Measurements from ENCODE around the gene CD300C.
"Not testable (repeated sequence)": the region's sequence is repeated elsewhere in the genome, so short reads cannot be mapped to it uniquely, and the experiment has no call there.

CD300C gene

DNA sequence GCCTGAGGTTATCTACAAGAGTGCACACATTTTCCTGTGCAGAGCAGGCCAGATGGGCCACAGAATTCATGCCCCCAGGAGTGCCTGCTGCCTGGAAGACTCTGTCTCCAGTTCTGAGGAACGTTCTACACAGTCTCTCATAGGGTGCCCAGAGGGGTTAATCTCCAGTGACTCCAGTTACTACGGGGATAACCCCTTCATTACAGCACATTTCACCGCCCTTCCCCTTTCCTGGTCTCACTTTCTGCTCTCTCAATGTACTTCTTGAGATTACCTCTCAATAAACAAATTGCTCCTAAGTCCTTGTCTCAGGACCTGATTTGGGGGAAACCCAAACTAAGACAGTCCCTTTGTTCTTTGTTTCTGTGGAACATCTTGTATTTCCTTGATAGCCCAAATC lies 15.7 kb upstream of the CD300C start:
- no peak for DNase-seq (ENCODE audit: low read depth)

DNA sequence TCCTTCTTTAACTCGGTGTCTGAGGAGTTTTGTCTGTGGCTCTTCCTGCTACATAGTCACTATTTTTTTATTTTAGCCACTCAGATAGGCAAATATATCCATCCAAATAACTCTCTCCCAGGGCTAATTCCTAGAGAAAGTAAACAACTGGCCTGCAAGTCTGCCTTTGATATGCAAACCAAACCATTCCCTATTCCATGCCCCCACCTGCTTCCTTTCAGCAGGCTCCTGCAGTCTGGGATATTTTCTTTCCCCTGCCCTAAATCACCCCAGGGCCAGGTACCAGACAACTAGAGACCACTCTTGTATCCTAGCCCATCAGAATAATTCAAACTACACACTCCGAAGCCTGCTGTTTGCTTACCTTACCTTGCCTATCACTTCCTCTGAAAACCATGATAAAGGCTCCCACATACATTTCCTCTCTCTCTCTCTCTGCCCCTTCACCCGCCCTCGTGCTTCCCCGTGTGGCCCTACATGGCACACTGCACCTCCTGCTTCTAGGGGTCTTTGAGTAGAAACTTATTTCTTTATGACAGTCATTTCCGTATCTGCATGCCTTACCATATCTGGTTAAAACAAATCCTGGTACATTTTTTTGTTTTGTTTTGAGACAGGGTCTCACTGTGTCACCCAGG lies 13.1 kb upstream of the CD300C start:
- no peak for DNase-seq (ENCODE audit: low read depth)

DNA sequence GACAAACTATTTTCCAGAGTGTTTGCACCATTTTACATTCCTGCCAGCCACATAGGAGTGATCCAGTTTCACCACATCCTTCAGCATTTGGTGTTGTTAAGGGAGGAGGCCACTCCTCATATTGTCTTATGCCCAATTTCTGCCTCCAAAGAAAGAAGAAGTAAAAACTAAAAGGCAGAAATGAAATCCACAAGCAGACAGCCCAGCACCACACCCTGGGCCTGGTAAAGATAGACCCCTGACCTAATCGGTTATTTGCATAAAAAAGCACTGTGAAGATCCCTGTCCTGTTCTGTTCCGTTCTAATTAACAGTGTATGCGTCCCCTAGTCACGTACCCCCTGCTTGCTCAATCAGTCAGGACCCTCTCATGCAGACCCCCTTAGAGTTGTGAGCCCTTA lies 12.5 kb upstream of the CD300C start:
- not testable (repeated sequence) for DNase-seq (ENCODE audit: low read depth)

DNA sequence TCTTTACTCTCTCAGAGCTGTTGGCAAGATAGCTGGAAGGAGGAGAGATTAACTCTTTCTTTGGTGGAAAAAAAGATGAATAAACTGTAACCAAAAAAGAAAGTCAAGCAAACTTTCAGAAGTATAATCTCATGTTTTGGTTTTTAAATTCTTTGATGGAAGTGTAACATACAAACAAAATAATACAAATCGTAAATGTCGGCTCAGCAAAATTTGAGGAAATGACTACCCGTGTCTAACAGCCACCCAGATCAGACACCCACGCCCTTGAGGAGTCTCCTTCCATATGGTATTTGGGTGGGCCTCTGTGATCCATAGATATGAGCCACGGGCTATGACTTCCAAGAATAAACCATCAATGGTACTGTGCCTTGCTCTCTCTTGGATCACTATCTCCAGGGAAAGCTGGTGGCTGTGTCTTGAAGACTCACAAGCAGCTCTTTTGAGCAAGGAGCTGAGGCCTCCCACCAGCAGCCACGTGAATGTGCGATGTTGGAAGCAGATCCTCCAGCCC lies 9.6 kb upstream of the CD300C start:
- DNase-seq (ENCODE audit: low read depth) = no peak

DNA sequence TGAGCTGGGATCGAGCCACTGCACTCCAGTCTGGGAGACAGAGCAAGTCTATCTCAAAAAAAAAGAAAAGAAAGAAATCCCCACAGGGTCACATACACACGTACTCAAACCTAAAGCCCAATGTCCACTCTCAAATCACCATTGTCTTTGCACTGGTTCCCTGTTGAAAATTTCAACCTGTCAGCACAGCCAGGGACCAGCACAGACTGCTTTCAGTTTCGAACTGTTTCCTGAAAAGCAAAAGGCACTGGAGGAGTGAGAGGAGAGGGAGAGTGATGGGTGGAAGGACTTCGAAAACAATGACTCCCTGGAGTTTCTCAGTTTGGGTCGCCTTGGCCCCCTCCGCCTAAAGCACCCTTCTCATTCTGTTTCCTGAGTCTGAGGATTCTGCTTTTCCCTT lies 9.0 kb upstream of the CD300C start:
- no peak for DNase-seq (ENCODE audit: low read depth)

DNA sequence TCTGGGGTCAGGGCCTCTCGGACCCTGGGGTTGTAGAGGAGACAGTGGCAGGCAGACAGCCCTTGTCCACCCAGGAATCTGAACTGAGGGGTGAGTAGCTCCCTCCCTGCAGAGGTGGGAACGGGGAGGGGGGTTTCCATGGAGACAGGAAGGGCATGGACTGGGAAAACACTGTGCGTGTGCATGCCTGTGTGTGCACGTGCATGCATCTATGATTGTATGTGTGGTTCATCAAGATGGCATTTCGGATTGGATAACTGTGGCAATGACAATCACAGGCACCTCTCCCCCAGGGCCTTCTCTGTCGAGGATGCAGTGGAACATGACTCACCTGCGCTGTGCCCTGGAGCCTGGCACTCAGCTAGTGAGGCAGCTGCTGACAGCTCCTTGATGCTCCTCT lies 6.1 kb upstream of the CD300C start:
- no peak for DNase-seq (ENCODE audit: low read depth)

DNA sequence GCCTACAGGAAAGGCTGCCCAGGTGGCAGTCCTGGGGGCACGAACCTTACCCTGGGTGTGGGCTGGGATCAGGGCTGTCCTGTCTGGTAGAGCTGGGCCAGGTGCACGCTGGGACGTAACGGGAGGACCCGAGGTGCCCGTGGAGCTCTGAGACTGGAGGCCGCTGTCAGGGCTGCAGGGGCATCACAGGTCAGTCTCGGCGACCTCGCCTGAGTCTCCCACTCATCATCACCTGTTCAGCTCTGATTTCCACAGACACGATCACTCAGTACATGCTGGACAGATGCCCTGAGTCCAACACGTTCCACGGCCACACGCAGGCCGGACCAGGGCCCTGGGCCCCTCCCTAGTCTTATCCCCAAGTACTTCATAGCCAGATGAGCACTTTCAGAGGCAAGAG lies 4.7 kb upstream of the CD300C start:
- no peak for DNase-seq (ENCODE audit: low read depth)

DNA sequence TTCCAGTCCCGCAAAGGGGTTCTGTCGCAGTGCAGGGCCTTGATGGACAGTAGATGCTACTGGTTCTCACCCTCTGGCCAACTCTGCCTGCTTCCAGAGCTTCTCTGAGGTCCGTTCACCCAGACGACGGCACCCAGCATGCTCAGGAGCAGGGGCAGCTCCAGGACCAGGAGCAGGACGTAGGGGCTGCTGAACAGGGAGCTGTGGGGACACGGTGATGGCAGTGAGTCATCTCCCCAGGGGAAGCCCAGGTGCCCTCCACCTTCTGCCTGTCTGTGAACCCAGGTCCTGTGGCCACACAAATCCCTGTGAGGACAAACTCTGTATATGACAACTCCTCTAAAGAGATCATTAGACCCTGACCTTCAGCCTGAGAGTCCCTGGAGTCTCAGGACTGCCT lies 3.4 kb upstream of the CD300C start:
- DNase-seq (ENCODE audit: low read depth) = no peak

DNA sequence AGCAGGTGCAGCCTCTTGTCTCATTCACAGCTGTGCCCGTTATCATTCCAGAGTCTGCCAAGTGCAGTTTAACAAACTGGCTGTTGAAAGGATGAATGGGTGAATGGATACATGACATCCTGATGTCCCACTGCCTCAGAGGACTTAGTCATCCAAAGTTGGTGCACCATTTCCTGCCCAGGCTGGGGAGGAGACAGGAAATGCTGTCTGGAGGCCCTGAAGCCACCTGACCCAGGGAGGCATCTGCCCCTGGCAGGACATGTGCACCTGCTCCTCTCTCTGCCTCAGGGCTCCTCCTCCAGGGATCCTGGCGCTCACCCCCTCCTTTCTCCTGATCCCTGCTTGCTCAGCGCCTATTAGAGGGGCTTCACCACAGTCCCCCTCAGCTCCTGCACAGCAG lies 1.8 kb upstream of the CD300C start:
- DNase-seq (ENCODE audit: low read depth) = no peak

DNA sequence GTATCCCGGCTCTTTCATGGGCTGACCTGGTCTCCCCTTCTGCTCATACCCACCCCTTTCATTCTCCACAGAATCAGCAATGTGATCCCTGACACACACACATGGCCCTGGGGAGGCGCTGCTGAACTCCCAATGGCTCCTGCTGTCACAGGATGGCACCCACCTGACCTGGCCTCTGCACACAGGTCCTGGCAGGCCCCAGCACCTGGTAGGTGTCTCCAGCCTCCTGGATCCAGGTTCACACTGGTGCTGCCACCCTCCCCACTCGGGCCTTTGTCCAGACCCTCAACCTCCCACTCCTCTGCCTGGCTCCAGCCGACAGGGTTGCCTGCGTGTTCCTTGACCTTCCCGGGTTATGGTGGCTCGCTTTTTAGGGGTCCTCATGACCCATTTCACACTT lies 1.3 kb upstream of the CD300C start:
- no peak for DNase-seq (ENCODE audit: low read depth)

DNA sequence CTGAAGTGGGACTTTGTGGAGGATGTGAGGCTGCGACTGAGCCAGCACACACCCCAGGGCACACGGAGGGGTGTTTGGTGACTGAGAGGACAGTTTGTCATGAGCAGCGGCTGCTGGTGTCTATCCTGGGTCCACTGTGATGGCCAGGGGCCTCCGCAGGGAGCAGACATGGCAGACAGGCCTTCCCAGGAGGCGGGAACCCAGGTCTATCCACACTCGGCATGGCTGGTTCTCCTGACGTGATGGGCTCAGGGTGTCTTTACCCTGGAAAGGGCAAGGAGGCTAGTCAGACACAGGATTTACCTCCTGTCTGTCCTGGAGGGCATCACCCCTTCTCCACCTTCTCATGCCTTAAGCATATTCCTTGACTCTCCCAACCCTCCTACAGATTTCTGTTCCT lies 671 bp upstream of the CD300C start:
- no peak for DNase-seq (ENCODE audit: low read depth)

DNA sequence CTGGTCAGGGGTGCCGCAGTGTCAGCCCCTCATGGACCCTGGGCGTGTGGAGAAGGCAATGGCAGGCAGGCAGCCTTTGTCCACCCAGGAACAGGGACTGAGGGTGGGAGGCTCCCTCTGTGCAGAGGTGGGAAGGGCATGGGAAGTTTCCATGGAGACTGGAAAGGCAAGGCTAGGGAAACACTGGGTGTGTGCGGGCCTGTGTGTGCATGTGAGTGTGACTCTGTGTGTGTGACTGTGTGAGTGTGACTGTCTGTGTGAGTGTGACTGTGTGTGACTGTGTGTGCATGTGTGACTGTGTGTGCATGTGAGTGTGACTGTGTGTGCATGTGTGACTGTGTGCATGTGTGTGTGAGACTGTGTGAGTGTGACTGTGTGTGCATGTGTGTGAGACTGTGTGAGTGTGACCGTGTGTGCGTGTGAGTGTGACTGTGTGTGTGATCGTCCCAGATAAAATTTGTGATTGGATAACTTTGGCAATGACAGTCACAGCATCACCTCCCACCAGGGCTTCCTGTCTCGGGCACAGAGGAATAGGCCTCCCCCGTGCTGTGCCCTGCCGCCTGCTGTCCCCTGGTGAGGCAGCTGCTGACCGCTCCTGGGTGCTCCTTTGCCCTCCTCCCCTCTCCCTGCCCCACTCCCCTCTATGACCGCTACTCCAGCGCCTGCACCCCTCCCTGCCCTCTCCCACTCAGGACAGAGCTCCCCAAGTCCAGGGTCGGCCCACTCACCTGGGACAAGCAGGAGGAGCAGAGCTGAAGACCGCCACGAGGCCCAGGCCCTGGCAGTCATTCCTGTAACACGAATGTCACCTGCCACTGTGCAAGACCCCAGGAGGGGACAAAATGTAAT lies 698 bp downstream of the CD300C start:
- no peak for DNase-seq (ENCODE audit: low read depth)

DNA sequence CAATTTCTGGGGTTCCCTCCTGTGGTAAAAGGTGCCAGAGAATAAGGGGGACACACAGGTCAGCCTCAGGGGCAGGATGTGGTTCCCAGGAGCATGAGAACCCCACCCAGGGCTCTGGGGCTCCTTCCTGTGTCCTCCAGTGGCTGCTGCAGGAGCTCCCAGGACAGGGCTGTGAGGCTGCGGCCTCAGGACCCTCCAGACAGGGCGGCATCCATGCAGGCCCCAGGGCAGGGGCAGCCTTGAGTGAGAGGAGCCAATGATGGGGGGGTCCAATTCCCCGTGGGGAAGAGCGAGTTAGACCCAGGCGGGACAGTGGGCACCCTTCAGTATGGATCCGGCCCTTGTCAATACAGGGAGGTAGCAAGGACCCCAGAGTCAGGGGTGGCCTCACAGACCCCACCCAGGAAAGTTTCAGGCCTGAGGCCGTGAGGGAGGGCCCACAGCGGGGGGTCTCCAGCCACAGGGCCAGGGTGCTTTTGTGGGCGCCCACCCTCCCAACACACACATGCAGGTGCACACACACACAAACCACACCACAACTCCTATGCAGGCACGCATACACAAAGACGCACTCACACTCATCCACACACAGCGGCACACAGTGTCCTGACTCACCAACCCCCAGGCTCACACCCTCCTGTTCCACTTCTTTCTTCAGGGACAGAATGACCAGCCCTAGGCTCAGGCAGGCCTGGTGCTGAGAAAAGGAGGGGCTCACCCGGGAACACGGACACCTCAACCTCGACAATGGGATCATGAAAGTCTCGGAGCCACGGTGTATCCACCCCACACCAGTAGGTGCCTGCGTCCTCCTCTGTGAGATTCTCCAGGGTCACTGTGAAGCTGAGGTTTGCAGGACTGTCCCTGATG lies 1.8 kb downstream of the CD300C start:
- DNase-seq (ENCODE audit: low read depth) = no peak

DNA sequence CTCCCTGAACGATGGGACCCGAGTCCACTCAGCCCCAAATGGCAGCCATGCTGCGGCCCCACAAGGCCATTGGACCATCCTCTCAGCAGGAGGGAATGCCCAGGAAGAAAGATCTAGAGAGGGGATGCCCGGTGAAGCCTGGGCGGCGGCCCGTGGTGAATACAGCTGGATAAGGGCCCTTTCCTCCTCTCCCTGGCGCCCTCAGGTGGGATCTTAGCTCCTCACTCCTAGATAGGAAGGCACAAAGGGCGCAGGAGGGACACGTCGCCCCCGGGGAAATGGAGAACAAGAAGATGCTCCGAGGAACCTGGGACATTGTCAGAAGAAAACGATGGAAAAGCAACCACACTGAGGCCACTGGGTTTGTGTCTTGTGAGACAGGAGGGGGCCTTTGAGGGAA lies 2.5 kb downstream of the CD300C start:
- no peak for DNase-seq (ENCODE audit: low read depth)

DNA sequence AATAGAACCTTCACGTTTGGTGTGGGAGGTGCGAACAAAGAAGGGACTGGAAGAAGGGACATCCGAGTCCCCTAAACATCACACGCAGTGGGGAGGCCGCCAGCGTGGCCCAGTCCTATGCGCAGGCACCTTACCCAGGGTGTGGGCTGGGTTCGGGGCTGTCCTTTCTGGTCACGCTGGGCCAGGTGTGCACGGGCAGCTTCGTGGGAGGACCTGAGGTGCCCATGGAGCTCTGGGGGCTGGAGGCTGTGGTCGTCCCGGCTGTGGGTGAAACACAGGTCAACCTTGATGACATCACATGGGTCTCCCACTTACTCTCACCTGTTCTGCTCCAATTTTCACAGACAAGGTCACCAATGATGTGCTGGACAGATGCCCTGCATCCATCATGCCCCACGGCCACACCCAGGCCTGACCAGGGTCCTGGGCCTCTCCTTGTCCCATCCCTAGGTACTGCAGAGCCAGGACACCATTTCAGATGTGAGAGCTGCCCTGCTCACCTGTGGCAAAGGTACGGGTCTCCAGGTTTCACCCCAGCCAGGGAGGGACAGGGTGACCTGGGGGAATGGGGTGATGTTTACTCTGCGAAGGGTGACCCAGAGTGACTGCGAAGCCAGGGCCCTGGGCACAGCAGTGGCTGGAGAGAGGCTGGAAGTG lies 3.1 kb downstream of the CD300C start:
- DNase-seq (ENCODE audit: low read depth) = no peak

DNA sequence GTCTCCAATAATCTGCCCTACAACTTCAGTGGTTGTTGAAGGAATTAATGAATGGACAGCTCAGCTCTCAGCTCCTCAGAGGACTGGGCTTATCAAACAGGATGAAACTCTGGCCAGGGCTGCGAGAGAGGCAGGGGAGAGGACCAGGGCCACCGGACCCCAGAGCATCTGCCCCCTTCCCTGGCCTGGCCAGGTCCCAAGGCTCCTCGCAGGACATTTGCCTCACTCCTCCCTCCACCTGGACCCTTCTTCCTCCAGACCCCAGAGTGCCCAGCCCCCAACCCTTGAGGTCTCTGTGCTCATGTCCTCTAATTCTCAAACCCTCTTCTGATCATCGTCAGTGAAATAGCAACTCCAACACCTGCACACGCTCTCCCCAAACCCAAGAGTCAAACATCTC lies 3.7 kb downstream of the CD300C start:
- DNase-seq (ENCODE audit: low read depth) = no peak

DNA sequence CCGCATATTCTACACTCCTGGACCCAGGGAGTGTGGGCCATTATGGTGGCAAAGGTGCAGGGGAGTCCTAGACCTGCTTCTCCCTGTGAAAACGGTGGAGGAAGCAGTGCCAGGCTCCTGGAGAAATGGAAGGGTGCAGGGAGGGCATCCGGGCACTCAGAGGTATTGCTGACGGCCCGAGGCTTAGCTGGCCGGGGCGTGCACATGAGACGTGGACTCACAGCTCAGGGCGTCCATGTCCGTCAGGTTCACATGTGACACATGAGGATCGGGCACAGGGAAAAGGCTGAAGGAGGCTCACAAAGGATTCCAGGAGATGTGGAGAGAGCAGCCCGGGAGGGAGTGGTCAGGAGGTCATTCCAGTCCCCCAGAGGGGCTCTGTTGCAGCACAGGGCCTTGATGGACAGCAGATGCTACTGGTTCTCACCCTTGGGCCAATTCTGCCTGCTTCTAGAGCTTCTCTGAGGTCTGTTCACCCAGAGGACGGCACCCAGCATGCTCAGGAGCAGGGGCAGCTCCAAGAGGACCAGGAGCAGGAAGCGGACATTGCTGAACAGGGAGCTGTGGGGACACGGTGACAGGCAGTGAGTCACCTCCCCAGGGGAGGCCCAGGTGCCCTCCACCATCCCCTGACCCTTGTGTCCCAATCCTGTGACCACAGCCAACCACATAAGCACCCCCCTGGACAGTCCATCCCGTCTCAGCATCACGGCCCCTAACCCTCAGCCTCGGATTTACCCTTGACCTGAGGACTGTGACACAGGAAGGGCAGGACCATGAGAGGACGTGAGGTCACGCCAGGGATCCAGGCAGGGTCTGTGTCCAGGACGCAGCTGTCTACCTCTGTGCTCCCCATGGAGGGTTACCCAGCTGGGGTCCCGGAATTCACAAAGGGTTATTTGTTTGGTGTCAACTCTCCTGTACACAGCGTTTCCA lies 4.5 kb downstream of the CD300C start:
- no peak for DNase-seq (ENCODE audit: low read depth)

DNA sequence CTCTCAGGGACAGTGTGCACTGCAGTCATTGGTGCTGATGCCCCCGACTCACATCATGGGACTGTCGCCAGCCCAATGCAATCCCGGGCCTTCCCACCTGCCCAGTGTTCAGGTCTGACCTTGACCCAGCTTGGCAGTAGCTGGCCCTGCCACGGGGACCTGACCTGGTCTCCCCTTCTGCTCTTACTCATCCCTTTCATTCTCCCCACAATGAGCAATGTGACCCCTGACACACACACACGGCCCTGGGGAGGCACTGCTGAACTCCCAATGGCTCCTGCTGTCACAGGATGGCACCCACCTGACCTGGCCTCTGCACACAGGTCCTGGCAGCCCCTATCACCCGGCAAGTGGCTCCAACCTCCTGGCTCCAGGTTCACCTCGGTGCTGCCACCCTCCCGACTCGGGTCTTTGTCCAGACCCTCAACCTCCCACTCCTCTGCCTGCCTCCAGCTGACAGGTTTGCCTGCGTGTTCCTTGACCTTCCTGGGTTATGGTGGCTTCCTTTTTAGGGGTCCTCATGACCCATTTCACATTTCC lies 6.6 kb downstream of the CD300C start:
- DNase-seq (ENCODE audit: low read depth) = no peak

DNA sequence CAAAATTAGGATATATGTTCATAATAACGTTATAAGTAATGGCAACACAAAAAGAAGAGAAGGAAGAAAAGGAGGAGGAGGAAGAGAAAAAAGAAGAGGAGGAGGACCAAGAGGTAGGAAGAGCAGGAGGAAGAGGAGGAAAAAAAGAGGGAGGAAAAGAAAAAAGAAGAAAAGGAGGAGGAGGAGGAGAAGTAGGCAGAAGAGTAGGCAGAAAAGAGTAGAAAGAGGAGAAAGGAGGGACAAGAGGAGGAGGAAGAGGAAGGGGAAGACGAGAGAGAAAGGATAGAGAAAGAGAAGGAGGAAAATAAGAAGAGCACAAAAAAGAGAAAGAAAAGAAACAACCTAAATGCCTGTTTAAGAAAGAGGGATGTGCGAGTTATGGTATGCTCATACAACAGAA lies 9.0 kb downstream of the CD300C start:
- DNase-seq (ENCODE audit: low read depth) = no peak

DNA sequence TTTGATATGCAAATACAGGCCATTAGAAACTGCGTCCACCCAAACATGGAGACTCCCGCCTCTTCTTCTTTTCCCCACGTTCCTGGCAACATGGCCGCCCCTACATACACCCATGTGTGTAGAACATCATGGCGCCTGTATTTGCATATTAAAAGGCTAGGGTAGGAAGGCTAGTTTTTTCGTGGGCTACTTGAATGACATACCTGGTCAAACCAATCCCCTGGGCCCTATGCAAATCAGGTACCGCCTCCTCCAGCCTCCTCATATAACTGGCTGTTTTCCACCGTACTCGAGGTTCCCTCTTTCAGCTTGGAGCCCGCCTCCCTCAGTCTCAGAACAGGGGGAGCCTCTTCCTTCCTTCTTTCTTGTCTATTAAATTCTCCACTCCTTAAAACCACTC lies 13.8 kb downstream of the CD300C start:
- DNase-seq (ENCODE audit: low read depth) = no peak
